ENCODE measurements around the gene WIPI1. TPM values are rescaled to one million over a fixed set of nuclear protein-coding genes. Genes with fewer than 3 reads are reported as not detected.
A peak's percentile ranks its signal among the peaks of the same experiment; 100 is the strongest.

WIPI1 gene
- polyA plus RNA-seq, 1 donor (not counting 4 experiments of a cell fraction or from before 2014, with no cell fraction given) = 49.4 TPM

DNA sequence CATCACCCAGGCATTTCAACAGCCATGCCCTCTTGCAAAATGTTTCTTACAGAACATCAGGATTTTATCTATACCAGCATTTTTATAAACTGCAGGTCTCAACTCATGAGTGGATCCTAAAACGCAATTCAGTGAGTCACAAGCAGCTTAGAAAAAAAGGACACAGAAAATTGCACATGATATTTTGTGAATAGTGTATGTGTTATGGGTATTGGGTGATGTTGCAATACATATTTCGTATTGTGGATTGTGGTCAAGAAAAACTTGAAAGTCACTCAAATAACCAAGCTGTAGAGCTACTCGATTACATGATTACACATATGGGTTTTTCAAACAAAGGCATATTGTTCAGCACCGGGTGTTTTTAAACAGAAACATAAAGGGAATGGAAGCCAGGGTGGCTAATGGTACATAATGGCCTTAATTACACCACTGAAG is 1.4 kb downstream of the WIPI1 start:
- peak; percentile 67 for FAIRE-seq

GRCh38 chr17:68453991-68454665 is 3.2 kb downstream of the WIPI1 start:
- Histone ChIP-seq H3K9ac (ENCODE audit: control insufficient read depth, extremely low read depth, insufficient read depth, low read length) (no peak overlapping the region), H3K4me3 (ENCODE audit: control insufficient read depth in 2 of 3, extremely low read depth in 1 of 3, insufficient read depth in 2 of 3, low read depth in 1 of 3, low read length in 3 of 3) (no peak overlapping the region), H3K9me3 (ENCODE audit: control insufficient read depth, low read depth, low read length) (no peaks in the 10 kb centered on the region), H3K27ac (ENCODE audit: control insufficient read depth, insufficient read depth, low read length) (no peak overlapping the region), H3K4me1 (ENCODE audit: control insufficient read depth, extremely low read depth, insufficient read depth, low read length) (peaks cover 28% of the 10 kb centered on the region), H3K27me3 (ENCODE audit: control insufficient read depth, extremely low read depth, insufficient read depth, low read length) (no peaks in the 10 kb centered on the region), H3K36me3 (ENCODE audit: control insufficient read depth in 2 of 2, extremely low read depth in 1 of 2, insufficient read depth in 2 of 2, low read length in 2 of 2) (peaks cover 7 to 16% of the 10 kb centered on the region in 2 experiments), H3K4me2 (ENCODE audit: control insufficient read depth, extremely low read depth, insufficient read depth, low read depth, low read length) (no peak overlapping the region), H4K20me1 (ENCODE audit: control insufficient read depth, extremely low read depth, insufficient read depth, low read length) (no peaks in the 10 kb centered on the region), H2AFZ (ENCODE audit: control insufficient read depth, low read length) (no peak overlapping the region), H3K79me2 (ENCODE audit: control insufficient read depth, insufficient read depth, low read length) (peaks cover 9% of the 10 kb centered on the region), H3K9me1 (ENCODE audit: control insufficient read depth, extremely low read depth, insufficient read depth, low read length) (no peaks in the 10 kb centered on the region)
- FAIRE-seq (no peak), DNase-seq (ENCODE audit: low read depth, low spot score) (no peak)
- TF ChIP-seq, protein P1, sequence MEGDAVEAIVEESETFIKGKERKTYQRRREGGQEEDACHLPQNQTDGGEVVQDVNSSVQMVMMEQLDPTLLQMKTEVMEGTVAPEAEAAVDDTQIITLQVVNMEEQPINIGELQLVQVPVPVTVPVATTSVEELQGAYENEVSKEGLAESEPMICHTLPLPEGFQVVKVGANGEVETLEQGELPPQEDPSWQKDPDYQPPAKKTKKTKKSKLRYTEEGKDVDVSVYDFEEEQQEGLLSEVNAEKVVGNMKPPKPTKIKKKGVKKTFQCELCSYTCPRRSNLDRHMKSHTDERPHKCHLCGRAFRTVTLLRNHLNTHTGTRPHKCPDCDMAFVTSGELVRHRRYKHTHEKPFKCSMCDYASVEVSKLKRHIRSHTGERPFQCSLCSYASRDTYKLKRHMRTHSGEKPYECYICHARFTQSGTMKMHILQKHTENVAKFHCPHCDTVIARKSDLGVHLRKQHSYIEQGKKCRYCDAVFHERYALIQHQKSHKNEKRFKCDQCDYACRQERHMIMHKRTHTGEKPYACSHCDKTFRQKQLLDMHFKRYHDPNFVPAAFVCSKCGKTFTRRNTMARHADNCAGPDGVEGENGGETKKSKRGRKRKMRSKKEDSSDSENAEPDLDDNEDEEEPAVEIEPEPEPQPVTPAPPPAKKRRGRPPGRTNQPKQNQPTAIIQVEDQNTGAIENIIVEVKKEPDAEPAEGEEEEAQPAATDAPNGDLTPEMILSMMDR (optimal IDR thresholded peaks at IDR 0.05 in 1 of 3, IDR thresholded peaks at IDR 0.05 in 1 of 3, conservative IDR thresholded peaks at IDR 0.05 in 1 of 3; ENCODE audit: extremely low read depth in 1 of 3, insufficient read depth in 2 of 3, low read length in 3 of 3) = no peak
- no peak for TF ChIP-seq EZH2 (IDR thresholded peaks at IDR 0.05; ENCODE audit: low read length)
- dilution Hi-C loops (cut with MboI; ENCODE audit: extremely low pct_ligation_motif_present, low sequenced_read_pairs) = no loop called here

More for the DNA sequence above, 1.4 kb downstream of the WIPI1 start:
- H3K36me3 ChIP-seq (ENCODE audit: control insufficient read depth in 2 of 2, extremely low read depth in 1 of 2, insufficient read depth in 2 of 2, low read length in 2 of 2) = peaks cover 0 to 6% of the 10 kb centered on the region in 2 experiments
- H3K4me3 ChIP-seq (ENCODE audit: control insufficient read depth in 2 of 3, extremely low read depth in 1 of 3, insufficient read depth in 2 of 3, low read depth in 1 of 3, low read length in 3 of 3) = peak overlapping the region; percentile 68 to 81 (median 72)
- no peaks in the 10 kb centered on the region for H3K9me1 ChIP-seq (ENCODE audit: control insufficient read depth, extremely low read depth, insufficient read depth, low read length)
- H3K9ac ChIP-seq (ENCODE audit: control insufficient read depth, extremely low read depth, insufficient read depth, low read length) = peak overlapping the region; percentile 84
- peak overlapping the region; percentile 66 for H3K4me2 ChIP-seq (ENCODE audit: control insufficient read depth, extremely low read depth, insufficient read depth, low read depth, low read length)
- dilution Hi-C loops (cut with MboI; ENCODE audit: extremely low pct_ligation_motif_present, low sequenced_read_pairs) = no loop called here
- H3K4me1 ChIP-seq (ENCODE audit: control insufficient read depth, extremely low read depth, insufficient read depth, low read length) = peaks cover 32% of the 10 kb centered on the region
- H3K27me3 ChIP-seq (ENCODE audit: control insufficient read depth, extremely low read depth, insufficient read depth, low read length) = no peaks in the 10 kb centered on the region
- DNase-seq (ENCODE audit: low read depth, low spot score) = no peak
- no peaks in the 10 kb centered on the region for H4K20me1 ChIP-seq (ENCODE audit: control insufficient read depth, extremely low read depth, insufficient read depth, low read length)
- H3K9me3 ChIP-seq (ENCODE audit: control insufficient read depth, low read depth, low read length) = no peaks in the 10 kb centered on the region
- peaks cover 9% of the 10 kb centered on the region for H3K79me2 ChIP-seq (ENCODE audit: control insufficient read depth, insufficient read depth, low read length)
- H2AFZ ChIP-seq (ENCODE audit: control insufficient read depth, low read length) = no peak overlapping the region
- peak overlapping the region; percentile 77 for H3K27ac ChIP-seq (ENCODE audit: control insufficient read depth, insufficient read depth, low read length)
- TF ChIP-seq EZH2 (IDR thresholded peaks at IDR 0.05; ENCODE audit: low read length) = no peak
- TF ChIP-seq, protein P1 (optimal IDR thresholded peaks at IDR 0.05 in 1 of 3, IDR thresholded peaks at IDR 0.05 in 1 of 3, conservative IDR thresholded peaks at IDR 0.05 in 1 of 3; ENCODE audit: extremely low read depth in 1 of 3, insufficient read depth in 2 of 3, low read length in 3 of 3) = no peak

All from keratinocyte (primary cell).